PC-3 (cell line): Measurements from ENCODE around the gene ARFGEF2. TPM values are rescaled to one million over a fixed set of nuclear protein-coding genes. Genes with fewer than 3 reads are reported as not detected.

Experiments used
- ATAC-seq: fragments of 200-7000 bp; cut with Tn5 transposase; 2 replicates; pipeline ENCODE4 v1.9.1; 2020; ENCODE audit warnings: mild to moderate bottlenecking, moderate library complexity
- BruUV-seq: library from RNA; stranded (reverse); fragments of 400-500 nt; replicated peaks from 2 replicates; lab custom pipeline; 2021; lab: Mats Ljungman, UMichigan
- CTCF ChIA-PET: fragments of 300-600 bp; sonication (Branson Sonifier 250); formaldehyde crosslinking; loops from one replicate; lab custom pipeline; 2022; ENCODE audit warnings: antibody characterized with exemption; lab: Charles Lee
- POLR2A ChIA-PET: fragments of 300-600 bp; sonication (Branson Sonifier 250); formaldehyde crosslinking; loops from one replicate; lab custom pipeline; 2022; ENCODE audit warnings: antibody characterized with exemption; ENCODE audit not compliant: unreplicated experiment; lab: Charles Lee
- DNase-seq: peaks from one replicate; pipeline ENCODE4 v3.0.0-alpha.2; 2015
- H2AFZ ChIP-seq: fragments of 300-600 bp; sonication (generic); 2 replicates; pipeline ENCODE4 v1.6.0; 2016; ENCODE audit warnings: antibody characterized with exemption, low read length
- H3F3A ChIP-seq: fragments of 300-600 bp; sonication (generic); one replicate; pipeline ENCODE4 v1.6.0; 2017; ENCODE audit warnings: antibody characterized with exemption, low read length, control low read depth, mild to moderate bottlenecking; ENCODE audit not compliant: unreplicated experiment
- H3K27ac ChIP-seq: fragments of 300-600 bp; sonication (generic); 2 replicates; pipeline ENCODE4 v1.5.1; 2016; ENCODE audit warnings: mild to moderate bottlenecking, low read length
- H3K27me3 ChIP-seq: fragments of 300-600 bp; sonication (generic); 2 replicates; pipeline ENCODE4 v1.6.1; 2016; ENCODE audit warnings: low read length, mixed read lengths
- H3K36me3 ChIP-seq: fragments of 300-600 bp; sonication (generic); 2 replicates; pipeline ENCODE4 v1.6.1; 2016; ENCODE audit warnings: low read depth, mixed run types, low read length, mixed read lengths
- H3K4me1 ChIP-seq: fragments of 300-600 bp; sonication (generic); 2 replicates; pipeline ENCODE4 v1.5.1; 2016; ENCODE audit warnings: low read length; ENCODE audit not compliant: insufficient read depth
- H3K4me2 ChIP-seq: fragments of 300-600 bp; sonication (generic); 2 replicates; pipeline ENCODE4 v1.6.0; 2016; ENCODE audit warnings: low read length
- H3K4me3 ChIP-seq: fragments of 300-600 bp; sonication (generic); 2 replicates; pipeline ENCODE4 v1.5.1; 2016; ENCODE audit warnings: mild to moderate bottlenecking, low read length, mixed read lengths
- H3K79me2 ChIP-seq: fragments of 300-600 bp; sonication (generic); 2 replicates; pipeline ENCODE4 v1.6.1; 2017; ENCODE audit warnings: low read length, mixed read lengths
- H3K9ac ChIP-seq: fragments of 300-600 bp; sonication (generic); 2 replicates; pipeline ENCODE4 v1.6.0; 2016; ENCODE audit warnings: mild to moderate bottlenecking, low read length
- H3K9me2 ChIP-seq: fragments of 300-600 bp; sonication (generic); replicated peaks from 2 replicates; pipeline ENCODE4 v1.6.1; 2016; ENCODE audit warnings: mixed run types, low read length, mixed read lengths
- H3K9me3 ChIP-seq: fragments of 300-600 bp; sonication (generic); 2 replicates; pipeline ENCODE4 v1.6.1; 2016; ENCODE audit warnings: low read length, mixed read lengths
- H4K20me1 ChIP-seq: fragments of 300-600 bp; sonication (generic); 2 replicates; pipeline ENCODE4 v1.6.1; 2016; ENCODE audit warnings: low read length, mixed read lengths
- CTCF ChIP-seq: fragments of 300-600 bp; sonication (generic); conservative IDR thresholded peaks from 2 replicates; pipeline ENCODE4 v1.5.1; 2017; ENCODE audit warnings: antibody characterized with exemption, low read depth, mild to moderate bottlenecking, low read length
- EZH2 ChIP-seq: fragments of 300-600 bp; sonication (generic); IDR thresholded peaks from one replicate; pipeline ENCODE4 v1.6.1; 2017; ENCODE audit warnings: antibody characterized with exemption, mild to moderate bottlenecking, low read length; ENCODE audit not compliant: unreplicated experiment
- EZH2phosphoT487 ChIP-seq: fragments of 300-600 bp; sonication (generic); IDR thresholded peaks from 2 replicates; pipeline ENCODE4 v1.6.1; 2018; ENCODE audit warnings: mild to moderate bottlenecking, antibody characterized with exemption, low read length, borderline replicate concordance
- intact Hi-C: fragments of 100-400 bp; cut with micrococcal nuclease; formaldehyde crosslinking; loops from 2 replicates; pipeline ENCODE4 v1.9.0; 2023
- total RNA-seq: library from RNA; depleted of rRNA; stranded (reverse); fragments of >200 nt; gene quantifications from 2 replicates; pipeline ENCODE4 v1.2.3, GENCODE V29; 2014

Gene ARFGEF2
- total RNA-seq, 1 experiment from 2014 or later = 33.5 TPM

GRCh38 chr20:49054056-49054643, 132.6 kb downstream of the ARFGEF2 start:
- ATAC-seq (no peak), DNase-seq (no peak)
- Histone ChIP-seq H3K79me2 (peaks cover 100% of the 10 kb centered on the region), H3K9ac (no peak overlapping the region), H3K4me3 (no peak overlapping the region), H4K20me1 (peaks cover 86% of the 10 kb centered on the region), H3K27ac (no peak overlapping the region), H3K4me2 (no peak overlapping the region), H3K9me3 (no peaks in the 10 kb centered on the region), H3K9me2 (no peaks in the 10 kb centered on the region), H3F3A (no peaks in the 10 kb centered on the region), H3K4me1 (peaks cover 3% of the 10 kb centered on the region; the same call in 1 of the 2 replicates), H2AFZ (no peak overlapping the region), H3K27me3 (no peaks in the 10 kb centered on the region), H3K36me3 (peaks cover 59% of the 10 kb centered on the region)
- TF ChIP-seq CTCF (no peak), EZH2phosphoT487 (no peak), EZH2 (no peak)
- no TSS peak for BruUV-seq
- ChIA-PET CTCF (no interaction called here), POLR2A (no interaction called here)
- intact Hi-C loops = no loop called here

DNA sequence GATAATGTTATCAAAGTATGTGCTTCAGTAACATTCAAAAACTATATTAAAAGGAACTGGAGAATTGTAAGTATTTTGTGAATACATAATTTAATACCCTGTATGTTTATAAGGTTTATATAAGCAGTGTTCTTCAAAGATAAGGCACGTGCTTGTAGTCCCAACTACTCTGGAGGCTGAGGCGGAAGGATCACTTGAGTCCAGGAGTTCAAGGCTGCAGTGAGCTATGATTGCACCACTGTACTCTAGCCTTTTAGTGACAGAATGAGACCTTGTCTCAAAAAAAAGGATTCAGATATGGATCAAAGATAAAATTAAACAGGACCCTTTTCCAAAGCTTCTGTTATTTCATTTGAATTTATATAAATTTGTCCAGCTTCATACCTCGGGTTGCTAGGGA, 141.8 kb downstream of the ARFGEF2 start:
- Histone ChIP-seq H4K20me1 (peaks cover 22% of the 10 kb centered on the region), H3K27ac (no peak overlapping the region), H3F3A (no peaks in the 10 kb centered on the region), H3K4me2 (no peak overlapping the region), H3K9ac (no peak overlapping the region), H2AFZ (no peak overlapping the region), H3K79me2 (peaks cover 54% of the 10 kb centered on the region), H3K9me2 (no peaks in the 10 kb centered on the region), H3K9me3 (no peaks in the 10 kb centered on the region), H3K4me3 (no peak overlapping the region), H3K36me3 (peaks cover 71% of the 10 kb centered on the region), H3K27me3 (no peaks in the 10 kb centered on the region), H3K4me1 (no peaks in the 10 kb centered on the region)
- intact Hi-C loops = no loop called here
- DNase-seq (no peak), ATAC-seq (no peak)
- POLR2A ChIA-PET = no interaction called here
- TF ChIP-seq CTCF (no peak), EZH2 (no peak), EZH2phosphoT487 (no peak)
- no TSS peak for BruUV-seq
- CTCF ChIA-PET = no interaction called here

DNA sequence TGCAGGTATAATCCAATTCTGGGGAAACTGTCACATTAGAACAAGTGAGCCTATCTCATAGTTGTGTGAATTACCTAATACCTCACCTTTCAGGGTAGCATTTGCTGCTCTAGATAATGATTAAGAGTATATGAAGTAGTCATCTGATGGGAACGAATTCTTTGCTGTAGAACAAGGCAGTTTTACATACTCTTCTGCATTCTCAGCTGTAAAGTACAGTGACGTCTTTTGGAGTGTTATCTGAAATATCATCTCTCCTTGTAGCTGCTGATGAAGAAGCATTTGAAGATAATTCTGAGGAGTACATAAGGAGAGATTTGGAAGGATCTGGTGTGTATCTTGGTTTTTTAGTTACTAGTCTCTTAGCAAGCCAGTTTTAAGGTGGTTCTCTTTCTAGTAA, 153.0 kb downstream of the ARFGEF2 start:
- no TSS peak for BruUV-seq
- no peaks in the 10 kb centered on the region for H3K9me2 ChIP-seq
- no peak overlapping the region for H3K27ac ChIP-seq
- no peak overlapping the region for H3K4me2 ChIP-seq
- intact Hi-C loops = no loop called here
- H3K4me3 ChIP-seq = no peak overlapping the region
- peaks cover 5% of the 10 kb centered on the region; the same call in 1 of the 2 replicates for H4K20me1 ChIP-seq
- ChIA-PET POLR2A (no interaction called here), CTCF (no interaction called here)
- no peaks in the 10 kb centered on the region for H3K9me3 ChIP-seq
- peaks cover 6% of the 10 kb centered on the region; the same call in 1 of the 2 replicates for H3K79me2 ChIP-seq
- H3K27me3 ChIP-seq = no peaks in the 10 kb centered on the region
- ATAC-seq = no peak
- no peak for DNase-seq
- H3F3A ChIP-seq = no peaks in the 10 kb centered on the region
- H3K4me1 ChIP-seq = no peaks in the 10 kb centered on the region
- H3K36me3 ChIP-seq = peaks cover 87% of the 10 kb centered on the region
- no peak overlapping the region for H2AFZ ChIP-seq
- TF ChIP-seq EZH2phosphoT487 (no peak), EZH2 (no peak), CTCF (no peak)
- no peak overlapping the region for H3K9ac ChIP-seq
